SU-DHL-6 (cell line): ENCODE results near the gene SLC27A5.

ENCODE experiments used
- EZH2phosphoT487 ChIP-seq: fragments of 200-600 bp; sonication (generic), shearing (Covaris generic); conservative IDR thresholded peaks from 2 replicates; pipeline ENCODE4 v1.6.1; 2018; ENCODE audit warnings: mild to moderate bottlenecking, antibody characterized with exemption, low read length, moderate library complexity, mixed read lengths
- TF ChIP-seq, protein P1 (sequence below): fragments of 200-600 bp; sonication (generic); IDR thresholded peaks from one replicate; pipeline ENCODE4 v1.5.1; 2017; ENCODE audit warnings: antibody characterized with exemption, mild to moderate bottlenecking, low read length, moderate library complexity; ENCODE audit not compliant: insufficient read depth, poor library complexity, severe bottlenecking

DNA sequence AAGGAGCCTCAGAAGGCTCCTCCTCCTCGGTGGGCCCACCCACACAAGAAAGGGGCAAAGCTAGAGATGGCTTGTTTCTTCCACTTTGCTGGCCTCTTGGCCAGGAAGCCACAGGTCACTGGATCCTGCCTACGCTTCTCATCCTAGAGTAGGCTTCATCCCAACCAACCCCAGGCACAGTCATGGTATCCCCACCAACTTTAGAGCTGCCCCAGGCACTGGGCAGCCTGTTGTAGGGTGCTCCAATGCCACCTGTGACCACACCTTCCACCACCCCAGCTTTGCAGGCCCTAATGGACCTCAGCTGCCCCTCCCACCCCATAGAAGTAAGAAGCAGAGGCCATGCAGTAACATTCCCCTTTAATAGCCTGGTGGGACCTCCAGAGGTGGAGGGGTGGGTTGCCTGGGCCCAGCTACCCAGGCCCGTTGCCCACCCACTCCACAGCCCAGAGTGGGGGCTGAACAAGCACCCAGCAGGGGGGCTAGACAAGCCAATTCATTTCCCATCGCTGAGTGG is 43.6 kb upstream of the SLC27A5 start:
- TF ChIP-seq, protein P1, sequence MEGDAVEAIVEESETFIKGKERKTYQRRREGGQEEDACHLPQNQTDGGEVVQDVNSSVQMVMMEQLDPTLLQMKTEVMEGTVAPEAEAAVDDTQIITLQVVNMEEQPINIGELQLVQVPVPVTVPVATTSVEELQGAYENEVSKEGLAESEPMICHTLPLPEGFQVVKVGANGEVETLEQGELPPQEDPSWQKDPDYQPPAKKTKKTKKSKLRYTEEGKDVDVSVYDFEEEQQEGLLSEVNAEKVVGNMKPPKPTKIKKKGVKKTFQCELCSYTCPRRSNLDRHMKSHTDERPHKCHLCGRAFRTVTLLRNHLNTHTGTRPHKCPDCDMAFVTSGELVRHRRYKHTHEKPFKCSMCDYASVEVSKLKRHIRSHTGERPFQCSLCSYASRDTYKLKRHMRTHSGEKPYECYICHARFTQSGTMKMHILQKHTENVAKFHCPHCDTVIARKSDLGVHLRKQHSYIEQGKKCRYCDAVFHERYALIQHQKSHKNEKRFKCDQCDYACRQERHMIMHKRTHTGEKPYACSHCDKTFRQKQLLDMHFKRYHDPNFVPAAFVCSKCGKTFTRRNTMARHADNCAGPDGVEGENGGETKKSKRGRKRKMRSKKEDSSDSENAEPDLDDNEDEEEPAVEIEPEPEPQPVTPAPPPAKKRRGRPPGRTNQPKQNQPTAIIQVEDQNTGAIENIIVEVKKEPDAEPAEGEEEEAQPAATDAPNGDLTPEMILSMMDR, result no peak
- no peak for TF ChIP-seq EZH2phosphoT487
